GM21717 (cell line): ENCODE data around the gene BTN1A1.

Experiments
- ATAC-seq: cut with Tn5 transposase; IDR thresholded peaks from one replicate; pipeline ENCODE4 v1.9.1; 2021; ENCODE audit warnings: mild to moderate bottlenecking, moderate library complexity; ENCODE audit not compliant: unreplicated experiment

Gene BTN1A1

GRCh38 chr6:26475823-26476729 is 24.0 kb upstream of the BTN1A1 start:
- ATAC-seq = no peak

GRCh38 chr6:26476896-26477295 is 23.2 kb upstream of the BTN1A1 start:
- no peak for ATAC-seq

GRCh38 chr6:26477426-26477825 is 22.7 kb upstream of the BTN1A1 start:
- no peak for ATAC-seq

- no peak for ATAC-seq
Measured at GRCh38 chr6:26478100-26478984, 21.8 kb upstream of the BTN1A1 start.

GRCh38 chr6:26478985-26479278 is 21.2 kb upstream of the BTN1A1 start:
- ATAC-seq = no peak

GRCh38 chr6:26482338-26482737 is 17.8 kb upstream of the BTN1A1 start:
- no peak for ATAC-seq

GRCh38 chr6:26483727-26484126 is 16.4 kb upstream of the BTN1A1 start:
- ATAC-seq = no peak

- ATAC-seq = no peak
Measured at GRCh38 chr6:26484161-26484560, 15.9 kb upstream of the BTN1A1 start.

- no peak for ATAC-seq
Measured at GRCh38 chr6:26485112-26485780, 14.9 kb upstream of the BTN1A1 start.

GRCh38 chr6:26486358-26486757 is 13.7 kb upstream of the BTN1A1 start:
- no peak for ATAC-seq

GRCh38 chr6:26487466-26487865 is 12.6 kb upstream of the BTN1A1 start:
- ATAC-seq = no peak

GRCh38 chr6:26489996-26490964 is 9.8 kb upstream of the BTN1A1 start:
- ATAC-seq = no peak

GRCh38 chr6:26491604-26492003 is 8.5 kb upstream of the BTN1A1 start:
- ATAC-seq = no peak

GRCh38 chr6:26493258-26493657 is 6.8 kb upstream of the BTN1A1 start:
- no peak for ATAC-seq

- no peak for ATAC-seq
Measured at GRCh38 chr6:26494117-26494516, 6.0 kb upstream of the BTN1A1 start.

- no peak for ATAC-seq
Measured at GRCh38 chr6:26495281-26495680, 4.8 kb upstream of the BTN1A1 start.

- ATAC-seq = no peak
Measured at GRCh38 chr6:26497610-26498009, 2.5 kb upstream of the BTN1A1 start.

GRCh38 chr6:26501482-26501986 is 1.4 kb downstream of the BTN1A1 start:
- no peak for ATAC-seq

GRCh38 chr6:26502165-26502564 is 2.1 kb downstream of the BTN1A1 start:
- ATAC-seq = no peak

- ATAC-seq = no peak
Measured at GRCh38 chr6:26502626-26503025, 2.5 kb downstream of the BTN1A1 start.
